ENCODE measurements around the gene PEPD.

Gene PEPD

GRCh38 chr19:33383720-33384292 lies 137.8 kb downstream of the PEPD start:
- no peak for DNase-seq (ENCODE audit: low spot score)

- DNase-seq (ENCODE audit: low spot score) = no peak
Observed at GRCh38 chr19:33382982-33383381, 138.6 kb downstream of the PEPD start.

GRCh38 chr19:33382006-33382405 lies 139.6 kb downstream of the PEPD start:
- no peak for DNase-seq (ENCODE audit: low spot score)

DNA sequence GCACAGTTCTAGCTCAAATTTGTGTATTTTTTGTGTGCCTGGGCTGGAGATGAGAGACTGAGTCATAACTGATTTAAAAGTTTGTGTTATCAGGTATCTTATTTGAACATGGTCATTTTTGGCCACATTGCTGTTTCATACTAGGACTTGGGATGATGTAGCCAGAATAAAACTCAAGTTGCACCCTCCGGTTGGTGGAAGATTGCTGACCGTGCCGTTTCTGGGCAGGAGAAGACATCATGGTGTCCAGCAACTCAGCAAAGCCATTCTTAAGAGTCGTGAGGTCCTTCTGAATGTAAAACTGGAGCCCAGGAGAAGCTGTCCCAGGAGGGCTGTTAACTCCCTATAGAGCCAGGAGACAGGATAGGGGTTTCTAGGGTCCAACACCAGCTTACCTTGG lies 140.5 kb downstream of the PEPD start:
- DNase-seq (ENCODE audit: low spot score) = no peak

GRCh38 chr19:33379151-33379829 lies 142.3 kb downstream of the PEPD start:
- no peak for DNase-seq (ENCODE audit: low spot score)

GRCh38 chr19:33377586-33378475 lies 143.8 kb downstream of the PEPD start:
- DNase-seq (ENCODE audit: low spot score) = no peak

- DNase-seq (ENCODE audit: low spot score) = no peak
Observed at GRCh38 chr19:33376941-33377557, 144.5 kb downstream of the PEPD start.

DNA sequence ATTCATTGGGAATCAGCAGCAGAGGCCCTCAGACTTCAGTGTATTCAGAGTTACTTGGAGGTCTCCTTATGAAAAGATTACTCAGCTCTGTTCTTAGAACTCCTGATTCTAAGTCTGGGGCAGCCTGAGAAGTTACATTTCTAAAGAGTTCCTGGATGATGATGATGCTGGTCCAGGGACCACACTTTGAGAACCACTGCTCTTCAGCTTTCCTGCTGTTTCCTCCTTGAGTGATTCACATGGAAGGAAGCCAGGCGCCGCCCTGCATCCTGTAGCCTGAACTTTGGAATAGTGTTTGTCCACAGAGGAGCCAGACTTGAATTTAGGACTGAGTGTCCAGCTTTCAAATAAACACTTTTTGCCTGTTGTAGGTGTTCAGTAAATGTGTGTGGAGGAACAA lies 145.2 kb downstream of the PEPD start:
- DNase-seq (ENCODE audit: low spot score) = no peak

- DNase-seq (ENCODE audit: low spot score) = no peak
Observed at GRCh38 chr19:33375837-33376159, 145.8 kb downstream of the PEPD start.

DNA sequence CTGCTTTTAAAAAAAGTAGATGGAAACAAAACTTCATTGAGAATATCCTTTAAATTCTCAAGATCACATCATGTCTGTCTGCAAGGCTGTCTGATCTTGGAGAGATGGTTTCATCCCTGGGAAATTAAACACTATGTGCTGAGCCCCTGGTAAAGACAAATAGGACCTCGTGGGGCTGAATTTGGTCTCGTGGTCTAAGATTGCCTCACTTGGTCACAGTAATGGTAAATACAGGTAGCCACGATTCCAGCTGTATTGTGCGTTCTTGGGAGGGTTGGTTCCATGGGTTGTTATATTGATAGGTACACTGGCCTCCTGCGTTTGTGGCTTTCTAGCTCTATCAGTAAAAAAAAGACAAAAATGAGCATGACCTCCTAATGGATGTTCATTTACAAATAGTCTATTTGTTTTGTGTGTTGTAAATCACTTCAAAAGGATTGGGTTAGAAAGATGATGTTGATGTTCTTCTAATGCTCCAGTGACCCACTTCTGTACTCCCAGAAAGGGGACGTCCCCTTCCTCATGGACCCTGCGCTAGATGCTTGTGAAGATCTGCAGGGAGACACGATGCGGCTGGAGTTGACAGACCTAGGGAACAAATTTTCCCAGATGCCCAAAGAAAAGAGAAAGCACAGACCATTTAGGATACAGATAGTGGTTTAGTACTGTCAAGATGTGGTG lies 146.3 kb downstream of the PEPD start:
- no peak for DNase-seq (ENCODE audit: low spot score)

- DNase-seq (ENCODE audit: low spot score) = no peak
Observed at GRCh38 chr19:33374236-33374714, 147.3 kb downstream of the PEPD start.

DNA sequence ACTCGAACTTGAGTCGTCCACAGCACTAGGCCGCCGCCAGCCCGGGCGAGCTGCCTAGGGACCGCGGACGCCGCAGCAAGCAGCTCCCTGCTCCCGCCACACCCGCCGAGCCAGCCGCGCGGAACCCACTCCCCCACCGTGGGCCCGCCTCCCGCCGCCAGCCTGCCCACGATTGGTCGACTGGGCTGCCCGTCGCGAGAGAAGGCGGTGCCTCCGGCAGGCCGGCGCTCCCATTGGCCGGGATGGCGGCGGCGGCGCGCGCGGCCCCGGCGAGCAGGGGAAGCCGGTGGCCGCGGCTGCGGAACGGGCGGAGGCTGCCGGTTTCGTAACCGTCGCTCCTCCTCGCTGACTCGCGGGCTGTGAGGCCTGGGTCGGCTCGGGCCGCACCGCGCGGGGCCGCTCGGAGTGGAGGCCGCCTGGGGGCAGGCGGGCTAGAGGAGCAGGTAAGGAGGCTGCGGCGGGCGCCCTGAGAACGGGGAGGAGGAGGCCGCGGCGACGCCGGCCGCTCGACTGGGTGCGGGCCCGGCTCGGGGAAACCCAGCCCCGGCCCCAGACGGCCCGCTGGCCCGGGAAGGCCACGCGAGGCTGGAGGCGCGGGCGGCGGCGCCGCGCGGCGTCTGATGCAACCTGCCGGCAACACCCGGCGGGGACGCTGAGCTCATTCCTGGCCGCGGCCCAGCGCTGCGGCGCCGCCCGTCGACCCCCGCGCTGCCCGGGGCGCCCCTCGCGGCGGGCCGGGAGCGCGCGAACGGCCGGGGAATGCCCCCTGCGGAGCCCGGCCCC lies 147.9 kb downstream of the PEPD start, which contains the start of gene CEBPG:
CEBPG (plus strand) TSS at position 257 of the 783 bp plus-strand sequence. CDS start 5,531 bp downstream, outside the sequence.
- DNase-seq (ENCODE audit: low spot score) = peak; percentile 100

GRCh38 chr19:33370783-33371182 lies 150.8 kb downstream of the PEPD start:
- DNase-seq (ENCODE audit: low spot score) = no peak

DNA sequence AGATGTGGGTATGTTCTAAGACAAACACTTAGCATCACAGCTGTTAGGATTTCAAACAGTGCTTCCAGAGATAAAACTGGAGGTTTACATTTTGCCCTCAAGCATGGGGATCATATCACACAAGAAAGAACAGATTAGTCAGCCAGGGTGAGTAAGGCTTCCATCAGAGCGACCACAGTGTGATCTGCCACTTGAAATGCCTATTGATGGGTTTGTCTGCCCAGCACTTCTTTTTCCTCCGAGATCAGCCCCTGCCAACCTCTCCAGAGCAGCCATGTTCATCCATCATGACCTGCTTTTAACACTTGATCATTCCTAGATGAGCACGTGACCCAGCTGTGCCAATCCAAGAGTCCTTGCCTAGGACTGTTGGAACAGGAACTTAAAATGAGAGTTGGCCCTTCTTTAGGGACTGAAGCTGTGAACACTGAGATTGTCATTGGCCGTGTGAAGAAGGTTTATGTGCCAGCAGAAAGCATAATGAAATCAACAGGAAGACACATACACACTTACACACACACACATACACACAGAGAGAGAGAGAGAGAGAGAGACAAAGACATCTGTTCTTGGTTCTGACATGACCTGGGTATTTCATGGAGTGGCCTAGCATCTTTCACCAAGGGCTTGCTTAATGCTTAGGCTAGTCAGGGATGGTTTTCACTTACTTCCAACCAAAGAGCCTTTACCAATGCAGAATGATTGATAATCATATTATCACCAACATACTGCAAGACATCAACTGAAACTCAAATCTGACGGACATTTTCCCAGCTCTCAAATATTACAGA lies 153.3 kb downstream of the PEPD start:
- no peak for DNase-seq (ENCODE audit: low spot score)

GRCh38 chr19:33366897-33367296 lies 154.7 kb downstream of the PEPD start:
- DNase-seq (ENCODE audit: low spot score) = no peak

DNA sequence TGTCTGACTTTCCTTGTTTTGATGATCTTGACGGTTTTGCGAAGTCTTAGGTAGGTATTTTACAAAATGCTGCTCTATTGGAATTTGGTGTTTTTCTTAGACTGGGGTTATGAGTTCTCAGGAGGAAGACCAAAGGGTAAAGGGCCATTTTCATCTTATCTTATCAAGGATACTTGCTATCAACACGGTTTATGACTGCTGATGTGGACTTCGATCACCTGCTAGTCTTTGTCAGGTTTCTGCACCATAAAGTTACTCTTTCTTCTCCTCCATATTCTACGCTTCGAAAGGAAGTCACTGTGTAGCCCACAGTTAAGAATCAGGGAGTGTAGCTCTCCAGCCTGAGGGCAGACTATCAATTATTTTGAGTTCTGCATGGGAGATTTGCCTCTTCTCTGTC lies 155.5 kb downstream of the PEPD start:
- no peak for DNase-seq (ENCODE audit: low spot score)

GRCh38 chr19:33365691-33366090 lies 155.9 kb downstream of the PEPD start:
- DNase-seq (ENCODE audit: low spot score) = no peak

GRCh38 chr19:33363476-33363875 lies 158.1 kb downstream of the PEPD start:
- no peak for DNase-seq (ENCODE audit: low spot score)

DNA sequence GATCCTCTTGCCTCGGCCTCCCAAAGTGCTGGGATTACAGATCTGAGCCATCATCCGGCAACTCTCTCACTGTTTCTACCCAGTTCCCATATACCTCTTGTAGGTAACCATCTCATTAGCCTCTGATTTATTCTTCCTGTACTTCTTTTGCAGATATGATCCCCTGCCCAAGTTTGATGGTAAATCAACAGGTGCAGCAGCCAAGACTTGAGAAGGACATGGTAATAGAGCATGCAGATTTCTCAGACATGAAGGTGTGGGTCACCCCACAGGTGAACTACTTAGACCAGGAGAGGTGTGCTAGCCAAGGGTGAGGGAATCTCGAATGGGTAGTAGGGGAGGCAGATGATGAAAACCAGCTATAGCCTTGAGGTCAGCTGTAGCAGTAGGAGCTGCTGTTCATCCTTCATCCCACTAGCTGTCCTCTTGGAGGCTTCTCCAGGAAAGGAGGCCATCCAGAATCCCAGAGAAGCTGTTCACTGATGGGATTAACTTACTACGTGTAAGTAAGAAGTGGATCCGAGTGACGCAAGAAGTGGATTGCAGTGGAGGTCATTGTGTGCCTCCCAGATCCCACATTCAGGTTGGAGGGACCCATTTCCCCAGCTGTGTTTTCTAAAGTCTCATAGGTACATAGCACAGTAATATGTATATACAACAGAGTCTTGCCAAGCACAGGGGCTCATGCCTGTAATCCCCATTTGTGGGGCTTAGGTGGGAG lies 158.9 kb downstream of the PEPD start:
- no peak for DNase-seq (ENCODE audit: low spot score)

DNA sequence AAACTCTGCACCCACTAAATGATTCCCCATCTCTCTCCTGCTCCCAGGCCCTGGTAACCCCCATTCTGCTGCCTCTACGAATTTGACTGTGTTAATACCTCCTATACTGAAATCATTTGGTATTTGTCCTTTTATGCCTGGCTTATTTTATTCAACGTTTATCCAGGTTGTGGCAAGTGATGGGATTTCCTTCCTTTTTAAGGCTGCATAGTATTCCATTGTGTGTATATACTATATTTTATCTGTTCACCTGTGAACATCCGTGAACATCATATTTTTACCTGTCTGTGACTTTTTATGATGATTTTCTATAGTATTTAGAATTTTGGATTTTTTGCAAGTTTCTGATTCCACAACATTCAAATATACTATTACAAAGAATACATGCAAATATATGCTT lies 162.0 kb downstream of the PEPD start:
- DNase-seq (ENCODE audit: low spot score) = no peak
